ENCODE data around the gene CLDN18.
A peak's percentile ranks its signal among the peaks of the same experiment; 100 is the strongest.

Gene CLDN18

GRCh38 chr3:138051947-138052802, 42.2 kb downstream of the CLDN18 start:
- Histone ChIP-seq H4K20me1 (ENCODE audit: insufficient read depth, low read length) (no peaks in the 10 kb centered on the region), H3K9ac (ENCODE audit: low read length) (no peak overlapping the region), H3F3A (ENCODE audit: insufficient read depth, low read length) (no peaks in the 10 kb centered on the region), H3K4me2 (ENCODE audit: low read length) (no peak overlapping the region), H3K9me3 (ENCODE audit: low read length) (no peaks in the 10 kb centered on the region), H3K9me2 (ENCODE audit: low read depth, low read length) (no peaks in the 10 kb centered on the region), H3K4me3 (ENCODE audit: low read depth, low read length, poor library complexity, severe bottlenecking) (no peak overlapping the region), H3K27ac (ENCODE audit: low read depth, low read length, poor library complexity, severe bottlenecking) (no peak overlapping the region), H3K79me2 (ENCODE audit: insufficient read depth, low read length) (no peaks in the 10 kb centered on the region), H3K36me3 (ENCODE audit: insufficient read depth, low read length) (no peaks in the 10 kb centered on the region), H2AFZ (ENCODE audit: low read length) (no peak overlapping the region), H3K4me1 (ENCODE audit: insufficient read depth, low read length, severe bottlenecking) (no peaks in the 10 kb centered on the region), H3K27me3 (ENCODE audit: insufficient read depth, low read length) (no peaks in the 10 kb centered on the region)
- peak; percentile 79 for TF ChIP-seq CTCF (IDR thresholded peaks at IDR 0.05; ENCODE audit: low read length)
- TF ChIP-seq EZH2 (IDR thresholded peaks at IDR 0.05; ENCODE audit: borderline replicate concordance, low read length), result no peak

GRCh38 chr3:138054057-138054456, 44.1 kb downstream of the CLDN18 start:
- no peaks in the 10 kb centered on the region for H3F3A ChIP-seq (ENCODE audit: insufficient read depth, low read length)
- H2AFZ ChIP-seq (ENCODE audit: low read length), result no peak overlapping the region
- no peak overlapping the region for H3K27ac ChIP-seq (ENCODE audit: low read depth, low read length, poor library complexity, severe bottlenecking)
- no peaks in the 10 kb centered on the region for H3K4me1 ChIP-seq (ENCODE audit: insufficient read depth, low read length, severe bottlenecking)
- H4K20me1 ChIP-seq (ENCODE audit: insufficient read depth, low read length), result no peaks in the 10 kb centered on the region
- no peaks in the 10 kb centered on the region for H3K79me2 ChIP-seq (ENCODE audit: insufficient read depth, low read length)
- H3K9me3 ChIP-seq (ENCODE audit: low read length), result no peaks in the 10 kb centered on the region
- H3K27me3 ChIP-seq (ENCODE audit: insufficient read depth, low read length), result no peaks in the 10 kb centered on the region
- no peak overlapping the region for H3K4me3 ChIP-seq (ENCODE audit: low read depth, low read length, poor library complexity, severe bottlenecking)
- no peak for TF ChIP-seq CTCF (IDR thresholded peaks at IDR 0.05; ENCODE audit: low read length)
- no peak for TF ChIP-seq EZH2 (IDR thresholded peaks at IDR 0.05; ENCODE audit: borderline replicate concordance, low read length)
- no peak overlapping the region for H3K4me2 ChIP-seq (ENCODE audit: low read length)
- no peaks in the 10 kb centered on the region for H3K36me3 ChIP-seq (ENCODE audit: insufficient read depth, low read length)
- no peak overlapping the region for H3K9ac ChIP-seq (ENCODE audit: low read length)
- no peaks in the 10 kb centered on the region for H3K9me2 ChIP-seq (ENCODE audit: low read depth, low read length)

GRCh38 chr3:138057384-138057783, 47.4 kb downstream of the CLDN18 start:
- H3K27me3 ChIP-seq (ENCODE audit: insufficient read depth, low read length), result no peaks in the 10 kb centered on the region
- H3K36me3 ChIP-seq (ENCODE audit: insufficient read depth, low read length), result no peaks in the 10 kb centered on the region
- no peak overlapping the region for H3K4me2 ChIP-seq (ENCODE audit: low read length)
- no peaks in the 10 kb centered on the region for H3K4me1 ChIP-seq (ENCODE audit: insufficient read depth, low read length, severe bottlenecking)
- no peaks in the 10 kb centered on the region for H3K9me3 ChIP-seq (ENCODE audit: low read length)
- H3K9me2 ChIP-seq (ENCODE audit: low read depth, low read length), result no peaks in the 10 kb centered on the region
- no peak overlapping the region for H3K4me3 ChIP-seq (ENCODE audit: low read depth, low read length, poor library complexity, severe bottlenecking)
- no peak overlapping the region for H3K27ac ChIP-seq (ENCODE audit: low read depth, low read length, poor library complexity, severe bottlenecking)
- no peak overlapping the region for H3K9ac ChIP-seq (ENCODE audit: low read length)
- no peaks in the 10 kb centered on the region for H4K20me1 ChIP-seq (ENCODE audit: insufficient read depth, low read length)
- no peak for TF ChIP-seq EZH2 (IDR thresholded peaks at IDR 0.05; ENCODE audit: borderline replicate concordance, low read length)
- no peak for TF ChIP-seq CTCF (IDR thresholded peaks at IDR 0.05; ENCODE audit: low read length)
- no peak overlapping the region for H2AFZ ChIP-seq (ENCODE audit: low read length)
- no peaks in the 10 kb centered on the region for H3F3A ChIP-seq (ENCODE audit: insufficient read depth, low read length)
- H3K79me2 ChIP-seq (ENCODE audit: insufficient read depth, low read length), result no peaks in the 10 kb centered on the region
